Esophagus muscularis mucosa (tissue), 4 donors: ENCODE measurements around the gene CCDC12. TPM values are rescaled to one million over a fixed set of nuclear protein-coding genes. Genes with fewer than 3 reads are reported as not detected.

Source experiments
- DNase-seq: peaks from one replicate; pipeline ENCODE4 v3.0.0-alpha.2; 2017; ENCODE audit errors: extremely low spot score
- H3K27ac ChIP-seq, 4 donors: fragments of 200-600 bp; sonication (generic); replicated peaks in 1 of 4; 1 replicate in 3 of 4; 2 replicates in 1 of 4; pipeline ENCODE4 v1.5.1; 2016 to 2019; ENCODE audit warnings: mild to moderate bottlenecking in 1 of 4
- H3K27me3 ChIP-seq, 4 donors: fragments of 200-600 bp; sonication (generic); one replicate each; pipeline versions ENCODE4 v1.5.1 to v1.6.0; 2016 to 2019
- H3K36me3 ChIP-seq, 4 donors: fragments of 200-600 bp; sonication (generic); one replicate each; pipeline ENCODE4 v1.5.1; 2016 to 2019
- H3K4me1 ChIP-seq, 4 donors: fragments of 200-600 bp; sonication (generic); one replicate each; pipeline ENCODE4 v1.5.1; 2016 to 2019
- H3K4me3 ChIP-seq, 4 donors: fragments of 200-600 bp; sonication (generic); 1 replicate in 2 of 4; 2 replicates in 2 of 4; pipeline ENCODE4 v1.5.1; 2016 to 2019; ENCODE audit warnings: mild to moderate bottlenecking in 4 of 4, moderate library complexity in 1 of 4
- H3K9me3 ChIP-seq, 4 donors: fragments of 200-600 bp; sonication (generic); 1 replicate in 3 of 4; 2 replicates in 1 of 4; pipeline ENCODE4 v1.5.1; 2016 to 2019
- CTCF ChIP-seq, 3 experiments: fragments of 200-600 bp in 2 of 3; fragments of 450-650 bp in 1 of 3; sonication (generic) in 2 of 3; IDR thresholded peaks; one replicate each; pipeline ENCODE4 v1.5.1; 2017 to 2019; ENCODE audit warnings: antibody characterized with exemption in 3 of 3, mild to moderate bottlenecking in 2 of 3, moderate library complexity in 1 of 3
- EP300 ChIP-seq: sonication (generic); formaldehyde crosslinking; IDR thresholded peaks from one replicate; pipeline ENCODE4 v1.6.1; 2017; ENCODE audit warnings: antibody characterized with exemption
- POLR2A ChIP-seq: fragments of 450-650 bp; IDR thresholded peaks from one replicate; pipeline ENCODE4 v1.6.1; 2017; ENCODE audit warnings: antibody characterized with exemption, moderate library complexity, mild to moderate bottlenecking, low read depth
- POLR2AphosphoS5 ChIP-seq, 2 donors: sonication (generic); formaldehyde crosslinking; IDR thresholded peaks; one replicate each; pipeline ENCODE4 v1.6.1; 2017; ENCODE audit warnings: antibody characterized with exemption in 2 of 2
- WGBS: methylation state at CpG from one replicate; pipeline ENCODE4 v1.1.5; 2018; 5-methylcytosine and 5-hydroxymethylcytosine counted together
- intact Hi-C: fragments of 100-400 bp; cut with DNase I; formaldehyde crosslinking; loops from one replicate; pipeline ENCODE4 v1.15.1; 2023
- total RNA-seq, 4 donors: library from RNA; depleted of rRNA; stranded (reverse); fragments of >200 nt; gene quantifications; one replicate each; pipeline versions ENCODE4 v1.1.0 to v1.2.1, GENCODE V29; 2016

CCDC12 gene
- total RNA-seq, 4 donors from 2014 or later = 27.5 to 54.8 (median 36.7) TPM

- Histone ChIP-seq H3K9me3 (no peaks in the 10 kb centered on the region), H3K27ac (peak overlapping the region; percentile 32 to 65 (median 61)), H3K4me3 (peak overlapping the region; percentile 47 to 65 (median 52)), H3K4me1 (peaks cover 20 to 43% (median 30%) of the 10 kb centered on the region in 4 donors), H3K27me3 (no peaks in the 10 kb centered on the region), H3K36me3 (no peaks in the 10 kb centered on the region)
- peak; percentile 95 for DNase-seq
- WGBS = 9% methylated on average over 16 of the region's 58 CpGs
- intact Hi-C loops = no loop called here
- TF ChIP-seq POLR2A (no peak), EP300 (no peak), CTCF (IDR thresholded peaks at IDR 0.05) (peak in 2 of 3 experiments; percentile 10), POLR2AphosphoS5 (IDR thresholded peaks at IDR 0.05) (peak; percentile 59 to 72)
These were observed 84.0 kb downstream of the CCDC12 start for GRCh38 chr3:46892285-46893145.

GRCh38 chr3:46891132-46891531 is 85.4 kb downstream of the CCDC12 start:
- 83% methylated on average over 2 of the region's 3 CpGs for WGBS
- Histone ChIP-seq H3K9me3 (no peaks in the 10 kb centered on the region), H3K36me3 (no peaks in the 10 kb centered on the region), H3K27me3 (no peaks in the 10 kb centered on the region), H3K4me3 (no peak overlapping the region), H3K4me1 (peaks cover 20 to 43% (median 30%) of the 10 kb centered on the region in 4 donors), H3K27ac (no peak overlapping the region)
- no peak for DNase-seq
- intact Hi-C loops = no loop called here
- no peak for TF ChIP-seq POLR2AphosphoS5 (IDR thresholded peaks at IDR 0.05)
- TF ChIP-seq CTCF (IDR thresholded peaks at IDR 0.05) = no peak
- no peak for TF ChIP-seq POLR2A
- TF ChIP-seq EP300 = no peak

- no peak for TF ChIP-seq EP300
- no peak for TF ChIP-seq POLR2A
- no peak for TF ChIP-seq CTCF (IDR thresholded peaks at IDR 0.05)
- no peak for TF ChIP-seq POLR2AphosphoS5 (IDR thresholded peaks at IDR 0.05)
- WGBS = 95% methylated on average over 1 of the region's 1 CpG
- DNase-seq = no peak
- H3K27ac ChIP-seq = no peak overlapping the region
- H3K4me3 ChIP-seq = no peak overlapping the region
- H3K36me3 ChIP-seq = no peaks in the 10 kb centered on the region
- intact Hi-C loops = no loop called here
- peaks cover 20 to 43% (median 29%) of the 10 kb centered on the region in 4 donors for H3K4me1 ChIP-seq
- no peaks in the 10 kb centered on the region for H3K27me3 ChIP-seq
- no peaks in the 10 kb centered on the region for H3K9me3 ChIP-seq
These were observed 86.4 kb downstream of the CCDC12 start for GRCh38 chr3:46890132-46890531.

GRCh38 chr3:46889381-46890110 is 87.0 kb downstream of the CCDC12 start:
- Histone ChIP-seq H3K9me3 (no peaks in the 10 kb centered on the region), H3K36me3 (no peaks in the 10 kb centered on the region), H3K27ac (no peak overlapping the region), H3K27me3 (no peaks in the 10 kb centered on the region), H3K4me1 (peaks cover 23 to 47% (median 30%) of the 10 kb centered on the region in 4 donors), H3K4me3 (no peak overlapping the region)
- intact Hi-C loops = no loop called here
- WGBS = 50% methylated on average over 6 of the region's 6 CpGs
- no peak for DNase-seq
- TF ChIP-seq CTCF (IDR thresholded peaks at IDR 0.05) (no peak), EP300 (no peak), POLR2A (no peak), POLR2AphosphoS5 (IDR thresholded peaks at IDR 0.05) (no peak)
